Activated CD8-positive, alpha-beta memory T cell treated with anti-CD3 and anti-CD28 coated beads, Interleukin-2, amount 50 U/mL, for 48 hours (primary cell): Measurements from ENCODE around the gene MMP17.

Experiments used
- DNase-seq: peaks from one replicate; pipeline ENCODE4 v3.0.0-alpha.2; 2020

The MMP17 gene

GRCh38 chr12:131827961-131828534 lies at the start of gene MMP17:
MMP17 (plus strand) TSS chr12:131828393; CDS start chr12:131828495, 102 bp downstream.
- peak; percentile 66 for DNase-seq

- DNase-seq = no peak
These were observed 49.2 kb upstream of the MMP17 start for GRCh38 chr12:131779027-131779426.

- no peak for DNase-seq
These were observed 46.1 kb upstream of the MMP17 start for GRCh38 chr12:131782061-131782460.

GRCh38 chr12:131783915-131784541 lies 44.2 kb upstream of the MMP17 start:
- DNase-seq = no peak

- DNase-seq = no peak
These were observed 43.1 kb upstream of the MMP17 start for GRCh38 chr12:131784909-131785762.

- DNase-seq = no peak
These were observed 42.3 kb upstream of the MMP17 start for GRCh38 chr12:131785763-131786330.

GRCh38 chr12:131786331-131786730 lies 41.9 kb upstream of the MMP17 start:
- DNase-seq = no peak

- DNase-seq = no peak
These were observed 41.0 kb upstream of the MMP17 start for GRCh38 chr12:131787143-131787660.

DNA sequence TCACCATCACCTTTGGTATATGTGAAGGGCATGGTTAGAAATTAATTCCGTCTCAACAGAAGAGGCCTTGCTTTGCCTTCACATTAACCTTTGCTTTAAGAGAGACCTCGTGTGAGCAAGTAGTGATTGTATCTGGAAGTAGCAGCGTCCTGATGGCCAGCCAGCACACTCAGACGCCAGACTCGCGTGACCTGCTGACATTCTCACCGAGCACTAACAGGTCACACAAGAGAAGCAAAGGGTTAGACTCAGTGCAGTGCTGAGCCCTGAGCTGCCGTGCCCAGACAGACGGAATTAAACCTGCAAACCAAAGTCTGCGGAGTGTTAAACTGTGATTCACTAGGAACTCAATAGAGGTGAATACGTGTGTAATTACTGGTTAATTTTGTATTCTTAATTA lies 40.1 kb upstream of the MMP17 start:
- no peak for DNase-seq

DNA sequence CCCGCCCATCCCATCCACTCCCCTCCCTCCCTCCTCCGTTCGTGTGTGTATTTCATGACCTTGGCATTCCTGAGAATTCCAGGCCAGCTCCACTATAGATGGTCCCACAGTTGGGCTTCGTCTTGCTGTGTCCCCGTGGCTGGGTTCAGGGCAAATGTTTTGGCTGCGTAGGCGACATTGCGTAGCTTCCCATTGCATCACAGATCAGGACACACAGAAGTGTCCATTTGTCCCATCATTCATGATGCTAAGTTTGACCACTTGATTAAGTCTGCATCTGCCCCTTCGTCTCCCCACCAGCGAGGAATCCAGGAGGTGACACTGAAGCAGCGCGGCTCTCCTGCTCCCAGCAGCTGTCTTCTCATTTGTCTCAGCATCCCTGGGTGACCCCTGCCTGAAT lies 38.6 kb upstream of the MMP17 start:
- DNase-seq = no peak

DNA sequence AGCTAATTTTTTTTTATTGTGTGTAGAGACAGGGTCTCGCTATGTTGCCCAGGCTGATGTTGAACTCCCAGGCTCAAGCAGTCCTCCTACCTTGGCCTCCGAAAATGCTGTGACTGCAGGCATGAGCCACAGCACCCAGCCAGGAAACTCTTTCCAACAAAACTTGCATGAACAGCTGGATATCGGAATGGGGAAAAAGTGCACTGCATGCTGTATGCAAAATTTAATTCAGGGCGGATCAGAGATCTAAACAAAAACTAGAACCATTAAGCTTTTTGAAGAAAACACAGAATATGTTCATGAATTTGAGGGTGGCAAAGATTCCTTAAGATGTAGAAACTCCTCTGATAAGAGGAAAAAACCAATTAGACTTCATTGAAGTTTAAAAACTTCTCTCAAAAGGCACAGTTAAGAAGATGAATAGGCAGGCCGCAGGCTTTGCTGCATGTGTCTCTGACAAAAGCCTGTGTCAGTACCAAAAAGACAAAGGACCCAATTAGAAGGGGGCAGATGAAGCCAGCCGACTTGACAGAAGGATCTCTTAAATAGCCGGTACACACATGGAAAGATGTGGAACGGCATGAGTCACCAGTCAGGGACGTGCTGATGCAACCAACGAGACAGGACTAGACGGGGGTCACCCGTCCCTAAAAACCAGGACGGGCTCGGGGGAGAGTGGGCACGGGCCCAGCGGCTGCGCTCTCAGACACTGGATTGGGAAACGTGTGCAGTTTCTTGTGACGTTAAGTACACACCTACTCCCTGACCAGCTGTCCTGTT lies 34.8 kb upstream of the MMP17 start:
- no peak for DNase-seq

GRCh38 chr12:131794061-131794460 lies 34.1 kb upstream of the MMP17 start:
- DNase-seq = no peak

- DNase-seq = no peak
These were observed 33.6 kb upstream of the MMP17 start for GRCh38 chr12:131794573-131794972.

GRCh38 chr12:131795064-131795463 lies 33.1 kb upstream of the MMP17 start:
- no peak for DNase-seq

GRCh38 chr12:131795690-131796410 lies 32.3 kb upstream of the MMP17 start:
- DNase-seq = no peak

GRCh38 chr12:131796411-131796736 lies 31.8 kb upstream of the MMP17 start:
- DNase-seq = no peak

GRCh38 chr12:131796754-131797587 lies 31.2 kb upstream of the MMP17 start:
- DNase-seq = no peak

GRCh38 chr12:131797588-131797934 lies 30.6 kb upstream of the MMP17 start:
- no peak for DNase-seq

DNA sequence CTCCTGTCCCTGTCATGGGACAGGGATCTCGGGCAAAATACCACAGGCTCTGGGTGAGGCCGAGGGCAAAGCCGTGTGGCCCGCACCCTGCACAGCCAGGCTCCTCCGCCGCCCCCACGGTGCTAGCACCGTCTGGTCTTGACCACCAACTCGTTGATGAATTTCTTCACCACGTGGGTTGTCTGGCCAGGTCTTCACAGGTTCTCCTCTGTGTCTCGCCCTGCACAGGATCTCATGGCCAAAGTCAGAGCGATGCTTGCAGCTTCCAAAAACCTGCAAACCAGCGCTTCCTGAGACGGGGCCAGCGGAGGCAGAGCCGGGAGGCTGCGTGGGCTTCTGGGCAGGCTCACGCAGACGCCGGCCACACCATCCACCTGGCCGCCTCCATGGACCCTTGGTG lies 29.0 kb upstream of the MMP17 start:
- DNase-seq = no peak

DNA sequence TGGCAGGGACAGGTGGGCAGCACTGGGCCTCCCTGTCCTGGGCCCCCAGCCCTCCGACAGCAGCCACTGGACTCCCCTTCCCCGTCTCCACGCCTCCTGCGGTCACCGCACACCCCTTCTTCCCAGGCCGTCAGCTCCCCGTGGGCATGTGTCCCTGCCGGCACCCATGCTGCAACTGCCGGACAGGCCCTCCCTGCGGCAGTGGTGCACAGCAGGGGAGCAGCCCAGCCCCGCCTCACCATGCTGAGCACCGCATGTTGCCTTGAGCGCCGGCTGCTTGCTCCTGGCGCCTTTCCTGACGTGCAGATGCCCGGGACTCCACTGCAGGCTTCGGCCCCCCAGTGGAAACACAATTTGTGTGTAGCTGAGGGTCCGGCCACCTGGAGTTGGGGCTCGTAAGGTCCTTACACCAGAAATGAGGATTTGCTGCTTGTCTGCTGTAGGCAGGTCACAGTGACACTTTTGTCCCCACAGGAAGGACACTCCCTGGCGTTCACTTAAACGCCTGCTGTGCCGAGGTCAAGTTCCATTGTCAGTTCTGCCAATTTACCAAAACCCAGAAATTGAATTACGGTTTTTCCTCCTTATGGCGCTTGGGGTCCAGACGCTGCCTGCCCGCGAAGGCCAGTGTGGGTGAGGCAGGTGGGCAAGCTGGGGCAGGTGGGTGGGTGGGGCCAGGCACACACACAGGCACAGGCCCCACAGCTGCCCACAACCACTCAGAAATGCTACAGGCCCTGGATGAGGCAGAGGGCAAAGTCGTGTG lies 28.2 kb upstream of the MMP17 start:
- DNase-seq = no peak
